Naive thymus-derived CD8-positive, alpha-beta T cell (primary cell): Measurements from ENCODE around the gene CSF1. TPM values are rescaled to one million over a fixed set of nuclear protein-coding genes. Genes with fewer than 3 reads are reported as not detected.

Experiments
- ATAC-seq, 2 donors: fragments of 150-1000 bp; cut with Tn5 transposase in 1 of 2; sonication (Bioruptor Pico), chemical (Tn5 transposase) in 1 of 2; 1 replicate in 1 of 2; 2 replicates in 1 of 2; pipeline ENCODE4 v1.10.0; 2021; ENCODE audit warnings: mild to moderate bottlenecking in 2 of 2, moderate library complexity in 2 of 2
- POLR2A ChIA-PET: fragments of 350-600 bp; sonication (Branson Sonifier 250); formaldehyde crosslinking; loops from one replicate; lab custom pipeline; 2021; ENCODE audit warnings: antibody characterized with exemption; lab: Charles Lee
- DNase-seq, 10 donors: peaks; one replicate each; pipeline versions ENCODE4 v3.0.0 to v3.0.0-alpha.2; 2020 to 2022
- H3K27ac Mint-ChIP-seq, 10 donors: one replicate each; pipeline ENCODE4 v1.8.0; 2020 to 2022; ENCODE audit warnings: mild to moderate bottlenecking in 10 of 10, mixed read lengths in 10 of 10, moderate library complexity in 4 of 10, inconsistent platforms in 1 of 10
- H3K27me3 Mint-ChIP-seq, 5 donors: one replicate each; pipeline ENCODE4 v1.8.0; 2021 to 2022; ENCODE audit warnings: mixed read lengths in 5 of 5
- H3K36me3 Mint-ChIP-seq, 3 donors: one replicate each; pipeline ENCODE4 v1.8.0; 2020 to 2022; ENCODE audit warnings: mixed read lengths in 3 of 3, mild to moderate bottlenecking in 2 of 3, inconsistent platforms in 1 of 3
- H3K4me1 Mint-ChIP-seq, 4 donors: one replicate each; pipeline ENCODE4 v1.8.0; 2021 to 2022; ENCODE audit warnings: mixed read lengths in 4 of 4
- H3K4me3 Mint-ChIP-seq, 10 donors: one replicate each; pipeline ENCODE4 v1.8.0; 2020 to 2022; ENCODE audit warnings: mild to moderate bottlenecking in 10 of 10, mixed read lengths in 10 of 10, moderate library complexity in 6 of 10, inconsistent platforms in 1 of 10
- H3K9me3 Mint-ChIP-seq, 9 donors: one replicate each; pipeline ENCODE4 v1.8.0; 2020 to 2022; ENCODE audit warnings: mixed read lengths in 9 of 9, mild to moderate bottlenecking in 3 of 9, inconsistent platforms in 1 of 9, moderate library complexity in 1 of 9
- polyA plus RNA-seq, 3 donors: library from polyadenylated mRNA; unstranded; fragments of 300-500 nt; fragmentation: Illumina TruSeq; gene quantifications; one replicate each; pipeline ENCODE4 v1.2.3, GENCODE V29; 2021
- total RNA-seq, 8 experiments: library from RNA in 2 of 8; stranded (reverse) in 2 of 8; gene quantifications; one replicate each; pipeline ENCODE4 v1.2.3 and lab custom pipeline; 2021 to 2026

Gene CSF1
- total and polyA plus RNA-seq, 5 experiments from 2014 or later: 0.27 to 1.6 (median 0.68) TPM

DNA sequence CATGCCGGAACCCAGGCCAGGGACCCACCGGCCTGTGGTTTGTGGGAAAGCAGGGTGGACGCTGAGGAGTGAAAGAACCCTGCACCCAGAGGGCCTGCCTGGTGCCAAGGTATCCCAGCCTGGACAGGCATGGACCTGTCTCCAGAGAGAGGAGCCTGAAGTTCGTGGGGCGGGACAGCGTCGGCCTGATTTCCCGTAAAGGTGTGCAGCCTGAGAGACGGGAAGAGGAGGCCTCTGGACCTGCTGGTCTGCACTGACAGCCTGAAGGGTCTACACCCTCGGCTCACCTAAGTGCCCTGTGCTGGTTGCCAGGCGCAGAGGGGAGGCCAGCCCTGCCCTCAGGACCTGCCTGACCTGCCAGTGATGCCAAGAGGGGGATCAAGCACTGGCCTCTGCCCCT lies 18.5 kb downstream of the CSF1 start:
- peaks cover 0 to 5% (median 4%) of the 10 kb centered on the region in 4 donors for H3K4me1 Mint-ChIP-seq
- peaks cover 0 to 11% (median 9%) of the 10 kb centered on the region in 3 donors for H3K36me3 Mint-ChIP-seq
- DNase-seq (no peak), ATAC-seq (no peak)
- peaks cover 0 to 3% (median 0%) of the 10 kb centered on the region in 5 donors for H3K27me3 Mint-ChIP-seq
- POLR2A ChIA-PET: no interaction called here
- no peaks in the 10 kb centered on the region for H3K9me3 Mint-ChIP-seq
- H3K4me3 Mint-ChIP-seq: no peak overlapping the region
- no peak overlapping the region for H3K27ac Mint-ChIP-seq

DNA sequence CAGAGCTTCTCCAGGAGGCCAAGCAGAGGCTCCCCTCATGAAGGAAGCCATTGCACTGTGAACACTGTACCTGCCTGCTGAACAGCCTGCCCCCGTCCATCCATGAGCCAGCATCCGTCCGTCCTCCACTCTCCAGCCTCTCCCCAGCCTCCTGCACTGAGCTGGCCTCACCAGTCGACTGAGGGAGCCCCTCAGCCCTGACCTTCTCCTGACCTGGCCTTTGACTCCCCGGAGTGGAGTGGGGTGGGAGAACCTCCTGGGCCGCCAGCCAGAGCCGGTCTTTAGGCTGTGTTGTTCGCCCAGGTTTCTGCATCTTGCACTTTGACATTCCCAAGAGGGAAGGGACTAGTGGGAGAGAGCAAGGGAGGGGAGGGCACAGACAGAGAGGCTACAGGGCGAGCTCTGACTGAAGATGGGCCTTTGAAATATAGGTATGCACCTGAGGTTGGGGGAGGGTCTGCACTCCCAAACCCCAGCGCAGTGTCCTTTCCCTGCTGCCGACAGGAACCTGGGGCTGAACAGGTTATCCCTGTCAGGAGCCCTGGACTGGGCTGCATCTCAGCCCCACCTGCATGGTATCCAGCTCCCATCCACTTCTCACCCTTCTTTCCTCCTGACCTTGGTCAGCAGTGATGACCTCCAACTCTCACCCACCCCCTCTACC lies 19.1 kb downstream of the CSF1 start:
- Mint-ChIP-seq H3K4me3 (no peak overlapping the region), H3K9me3 (no peaks in the 10 kb centered on the region), H3K36me3 (peaks cover 0 to 9% (median 6%) of the 10 kb centered on the region in 3 donors), H3K4me1 (peaks cover 0 to 4% (median 2%) of the 10 kb centered on the region in 4 donors), H3K27me3 (peaks cover 0 to 3% (median 0%) of the 10 kb centered on the region in 5 donors), H3K27ac (no peak overlapping the region)
- no peak for DNase-seq
- POLR2A ChIA-PET: no interaction called here
- ATAC-seq: no peak

- DNase-seq (no peak), ATAC-seq (no peak)
- Mint-ChIP-seq H3K4me3 (no peak overlapping the region), H3K4me1 (peaks cover 0 to 4% (median 2%) of the 10 kb centered on the region in 4 donors), H3K9me3 (peaks cover 0 to 2% (median 0%) of the 10 kb centered on the region in 9 donors), H3K27me3 (peaks cover 0 to 3% (median 0%) of the 10 kb centered on the region in 5 donors), H3K36me3 (peaks cover 0 to 7% (median 6%) of the 10 kb centered on the region in 3 donors), H3K27ac (peak overlapping the region in 3 of 10 donors; percentile 34 to 49 (median 46))
- POLR2A ChIA-PET: no interaction called here
Measured at GRCh38 chr1:109930252-109930993, 19.8 kb downstream of the CSF1 start.

DNA sequence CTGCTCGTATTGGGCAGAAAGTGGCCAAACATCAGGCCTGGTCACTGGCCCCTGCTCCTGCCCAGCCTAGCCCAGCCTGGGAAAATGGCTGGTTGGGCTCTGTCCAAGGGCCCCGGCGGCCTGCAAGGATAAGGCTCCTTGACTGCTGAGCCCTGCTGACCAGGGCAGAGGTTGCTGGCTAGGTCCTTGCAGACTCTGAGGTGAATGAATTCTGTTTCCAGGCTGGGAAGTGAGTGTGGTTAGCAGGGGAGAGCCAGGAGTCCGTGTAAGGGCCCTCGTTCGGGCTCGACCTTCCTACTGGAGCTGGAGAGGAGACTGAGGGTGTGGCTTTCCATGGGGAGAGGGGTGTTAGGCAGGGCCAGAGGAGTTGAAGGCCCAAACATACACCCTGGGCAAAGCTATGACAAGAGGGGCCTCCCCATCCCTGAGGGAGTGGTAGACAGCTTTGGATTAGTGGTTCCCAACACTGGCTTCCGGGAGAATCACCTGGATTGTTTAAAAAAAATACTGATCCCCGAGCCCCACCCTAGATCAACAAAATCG lies 20.6 kb downstream of the CSF1 start:
- H3K36me3 Mint-ChIP-seq: peaks cover 0 to 4% (median 2%) of the 10 kb centered on the region in 3 donors
- no peak for DNase-seq
- H3K4me1 Mint-ChIP-seq: peaks cover 0 to 4% (median 2%) of the 10 kb centered on the region in 4 donors
- peaks cover 0 to 3% (median 0%) of the 10 kb centered on the region in 5 donors for H3K27me3 Mint-ChIP-seq
- no peak overlapping the region for H3K27ac Mint-ChIP-seq
- POLR2A ChIA-PET: interaction anchor here (0.6 kb wide), 1 partner anchor 61 kb away, joined by 4 read pairs; no protein-coding TSS in a partner anchor
- no peak overlapping the region for H3K4me3 Mint-ChIP-seq
- no peak for ATAC-seq
- H3K9me3 Mint-ChIP-seq: peaks cover 0 to 9% (median 4%) of the 10 kb centered on the region in 9 donors

DNA sequence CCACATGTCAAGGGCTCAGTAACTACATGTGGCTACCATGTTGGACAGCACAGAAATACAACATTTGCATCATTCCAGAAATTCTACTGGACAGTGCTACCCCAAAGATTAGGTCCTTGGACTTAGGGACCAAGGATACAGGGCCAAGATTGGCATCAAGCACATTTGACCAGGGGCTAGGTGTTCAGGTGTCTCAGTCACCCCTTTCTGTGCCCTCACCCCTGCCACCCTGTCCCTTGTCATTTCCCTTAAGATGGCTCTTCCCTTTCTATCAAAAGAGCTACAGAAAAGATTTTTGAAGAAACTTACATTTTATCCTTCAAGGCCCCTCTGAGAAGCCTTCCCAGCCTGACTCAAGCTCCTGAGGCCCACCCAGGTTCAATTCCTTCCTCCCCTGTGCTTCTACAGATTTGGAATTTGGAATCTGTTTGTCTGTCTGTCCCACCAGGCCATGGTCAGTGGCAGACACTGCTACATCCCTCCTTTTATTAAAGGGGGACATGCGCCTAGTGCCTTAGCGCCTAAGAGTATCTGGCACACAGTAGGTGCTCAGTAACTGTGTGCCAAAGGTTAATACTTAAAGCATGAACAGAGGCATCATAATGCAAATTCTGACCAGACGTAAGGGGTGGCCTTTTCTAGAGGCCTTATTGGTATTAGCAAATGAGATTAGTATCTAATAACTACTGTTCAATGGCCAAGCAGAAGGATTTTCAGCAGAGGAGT lies 21.4 kb downstream of the CSF1 start:
- Mint-ChIP-seq H3K9me3 (peaks cover 2 to 17% (median 12%) of the 10 kb centered on the region in 9 donors), H3K27me3 (peaks cover 0 to 2% (median 0%) of the 10 kb centered on the region in 5 donors), H3K36me3 (peaks cover 2 to 7% (median 4%) of the 10 kb centered on the region in 3 donors), H3K4me3 (no peak overlapping the region), H3K27ac (peak overlapping the region in 2 of 10 donors; percentile 8 to 48), H3K4me1 (peaks cover 0 to 4% (median 2%) of the 10 kb centered on the region in 4 donors)
- ATAC-seq (no peak), DNase-seq (no peak)
- POLR2A ChIA-PET: interaction anchor here (0.6 kb wide), 1 partner anchor 60 kb away, joined by 4 read pairs; no protein-coding TSS in a partner anchor

DNA sequence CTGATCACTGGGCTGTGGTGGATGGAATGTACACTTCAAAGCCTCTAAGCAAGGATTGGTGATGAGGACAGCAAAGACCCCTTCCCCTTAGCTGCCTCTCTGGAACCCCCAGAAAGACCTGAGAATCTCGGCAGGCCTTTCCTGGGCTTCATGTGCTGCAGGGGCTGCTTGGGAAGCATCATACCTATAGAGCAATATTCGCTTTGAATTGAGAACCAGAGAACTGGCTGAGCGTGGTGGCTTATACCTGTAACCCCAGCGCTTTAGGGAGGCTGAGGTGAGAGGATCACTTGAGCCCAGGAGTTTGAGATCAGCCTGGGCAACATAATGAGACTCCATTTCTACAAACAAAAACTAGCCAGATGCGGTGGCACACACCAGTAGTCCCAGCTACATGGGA lies 22.0 kb downstream of the CSF1 start:
- no peak for ATAC-seq
- H3K4me3 Mint-ChIP-seq: no peak overlapping the region
- POLR2A ChIA-PET: no interaction called here
- H3K4me1 Mint-ChIP-seq: peaks cover 0 to 4% (median 2%) of the 10 kb centered on the region in 4 donors
- H3K27ac Mint-ChIP-seq: peak overlapping the region in 1 of 10 donors; percentile 10
- DNase-seq: no peak
- peaks cover 2 to 11% (median 3%) of the 10 kb centered on the region in 3 donors for H3K36me3 Mint-ChIP-seq
- H3K9me3 Mint-ChIP-seq: peaks cover 3 to 22% (median 14%) of the 10 kb centered on the region in 9 donors
- H3K27me3 Mint-ChIP-seq: peaks cover 0 to 2% (median 0%) of the 10 kb centered on the region in 5 donors

- DNase-seq (no peak), ATAC-seq (no peak)
- Mint-ChIP-seq H3K27ac (peak overlapping the region in 4 of 10 donors; percentile 27 to 63 (median 41)), H3K36me3 (peaks cover 2 to 15% (median 3%) of the 10 kb centered on the region in 3 donors), H3K9me3 (peaks cover 6 to 33% (median 21%) of the 10 kb centered on the region in 9 donors), H3K27me3 (peaks cover 0 to 2% (median 0%) of the 10 kb centered on the region in 5 donors), H3K4me3 (no peak overlapping the region), H3K4me1 (peaks cover 0 to 4% (median 2%) of the 10 kb centered on the region in 4 donors)
- POLR2A ChIA-PET: no interaction called here
Measured at GRCh38 chr1:109933856-109934711, 23.4 kb downstream of the CSF1 start.

GRCh38 chr1:109935451-109935900 lies 24.8 kb downstream of the CSF1 start:
- H3K27me3 Mint-ChIP-seq: peaks cover 0 to 2% (median 0%) of the 10 kb centered on the region in 5 donors
- no peak for DNase-seq
- peaks cover 0 to 21% (median 8%) of the 10 kb centered on the region in 3 donors for H3K36me3 Mint-ChIP-seq

DNA sequence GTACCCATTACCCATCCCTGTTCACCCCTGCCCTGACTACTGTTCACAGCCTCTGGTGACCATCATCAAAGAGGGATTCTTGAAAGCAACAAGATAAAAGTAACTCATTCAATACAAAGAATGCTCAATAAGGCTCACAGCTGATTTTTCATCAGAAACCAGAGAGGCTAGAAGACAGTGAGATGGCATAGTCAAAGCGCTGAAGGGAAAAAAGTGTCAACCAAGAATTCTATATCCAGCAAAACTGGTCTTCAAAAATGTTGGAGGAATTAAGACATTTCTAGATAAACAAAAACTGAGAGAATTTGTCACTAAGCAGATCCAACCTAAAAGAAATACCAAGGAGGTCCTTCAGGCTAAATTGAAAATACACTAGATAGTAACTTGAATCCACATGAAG lies 27.1 kb downstream of the CSF1 start:
- DNase-seq (no peak), ATAC-seq (no peak)
- POLR2A ChIA-PET: no interaction called here
- H3K27ac Mint-ChIP-seq: no peak overlapping the region
- H3K9me3 Mint-ChIP-seq: peaks cover 8 to 38% (median 21%) of the 10 kb centered on the region in 9 donors
- H3K27me3 Mint-ChIP-seq: peaks cover 0 to 2% (median 0%) of the 10 kb centered on the region in 5 donors
- peaks cover 0 to 21% (median 8%) of the 10 kb centered on the region in 3 donors for H3K36me3 Mint-ChIP-seq
- H3K4me1 Mint-ChIP-seq: peaks cover 0 to 4% (median 2%) of the 10 kb centered on the region in 4 donors
- H3K4me3 Mint-ChIP-seq: no peak overlapping the region

More at GRCh38 chr1:109935451-109935900, 24.8 kb downstream of the CSF1 start:
- peaks cover 0 to 4% (median 2%) of the 10 kb centered on the region in 4 donors for H3K4me1 Mint-ChIP-seq
- POLR2A ChIA-PET: interaction anchor here (0.8 kb wide), 1 partner anchor 43 kb away, joined by 3 read pairs; no protein-coding TSS in a partner anchor
- H3K9me3 Mint-ChIP-seq: peaks cover 8 to 38% (median 21%) of the 10 kb centered on the region in 9 donors
- no peak for ATAC-seq
- H3K4me3 Mint-ChIP-seq: no peak overlapping the region
- no peak overlapping the region for H3K27ac Mint-ChIP-seq

- POLR2A ChIA-PET: no interaction called here
Measured at GRCh38 chr1:109938556-109938955, 27.9 kb downstream of the CSF1 start.

DNA sequence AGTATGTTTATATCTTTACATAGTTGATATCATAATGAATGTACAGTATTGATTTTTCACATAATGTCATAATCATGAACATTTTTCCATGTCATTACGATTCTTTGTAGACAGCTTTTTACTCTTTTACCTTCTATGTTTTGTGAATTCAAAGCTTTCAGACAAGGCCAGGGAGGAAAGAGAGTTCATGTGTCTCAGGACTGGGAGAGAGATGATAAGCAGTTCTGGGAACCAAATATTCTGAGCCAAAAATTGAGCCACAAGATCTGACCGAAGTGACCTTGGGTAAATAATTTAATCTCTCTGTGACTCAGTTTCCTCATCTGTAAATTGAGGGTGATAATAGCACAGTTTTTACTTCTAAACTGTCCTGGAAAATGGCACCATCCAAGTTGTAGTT lies 31.8 kb downstream of the CSF1 start:
- peaks cover 0 to 23% (median 13%) of the 10 kb centered on the region in 9 donors for H3K9me3 Mint-ChIP-seq
- DNase-seq: no peak
- peaks cover 3 to 9% (median 6%) of the 10 kb centered on the region in 4 donors for H3K4me1 Mint-ChIP-seq
- no peak overlapping the region for H3K4me3 Mint-ChIP-seq
- POLR2A ChIA-PET: no interaction called here
- H3K27ac Mint-ChIP-seq: no peak overlapping the region
- H3K27me3 Mint-ChIP-seq: peaks cover 0 to 2% (median 0%) of the 10 kb centered on the region in 5 donors
- H3K36me3 Mint-ChIP-seq: peaks cover 0 to 12% (median 4%) of the 10 kb centered on the region in 3 donors
- no peak for ATAC-seq

More at GRCh38 chr1:109938556-109938955, 27.9 kb downstream of the CSF1 start:
- Mint-ChIP-seq H3K27ac (no peak overlapping the region), H3K4me3 (no peak overlapping the region), H3K4me1 (peaks cover 0 to 4% (median 2%) of the 10 kb centered on the region in 4 donors), H3K36me3 (peaks cover 0 to 21% (median 8%) of the 10 kb centered on the region in 3 donors), H3K27me3 (peaks cover 0 to 2% (median 0%) of the 10 kb centered on the region in 5 donors), H3K9me3 (peaks cover 8 to 38% (median 21%) of the 10 kb centered on the region in 9 donors)
- ATAC-seq: no peak
- no peak for DNase-seq
